Measurements from ENCODE around the gene SLC2A10.

DNA sequence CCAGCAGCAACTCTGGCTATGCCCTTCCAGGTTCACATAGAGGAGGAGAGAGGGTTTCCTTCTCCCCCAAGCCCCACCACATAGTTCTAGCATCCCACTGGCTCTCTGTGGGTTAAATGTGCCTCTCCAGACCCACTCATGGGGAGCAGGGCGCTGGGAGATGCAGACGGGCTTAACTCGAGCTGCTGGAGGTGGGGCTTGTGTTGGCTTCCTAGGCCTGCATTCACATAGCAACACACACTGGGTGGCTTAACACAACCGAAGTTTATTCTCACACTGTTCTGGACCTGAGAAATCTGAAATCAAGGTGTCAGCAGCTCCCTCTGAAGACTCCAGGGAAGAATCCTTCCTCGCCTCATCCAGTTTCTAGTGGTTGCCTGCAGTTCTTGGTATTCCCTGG lies 33.6 kb downstream of the SLC2A10 start:
- TF ChIP-seq, protein P1, sequence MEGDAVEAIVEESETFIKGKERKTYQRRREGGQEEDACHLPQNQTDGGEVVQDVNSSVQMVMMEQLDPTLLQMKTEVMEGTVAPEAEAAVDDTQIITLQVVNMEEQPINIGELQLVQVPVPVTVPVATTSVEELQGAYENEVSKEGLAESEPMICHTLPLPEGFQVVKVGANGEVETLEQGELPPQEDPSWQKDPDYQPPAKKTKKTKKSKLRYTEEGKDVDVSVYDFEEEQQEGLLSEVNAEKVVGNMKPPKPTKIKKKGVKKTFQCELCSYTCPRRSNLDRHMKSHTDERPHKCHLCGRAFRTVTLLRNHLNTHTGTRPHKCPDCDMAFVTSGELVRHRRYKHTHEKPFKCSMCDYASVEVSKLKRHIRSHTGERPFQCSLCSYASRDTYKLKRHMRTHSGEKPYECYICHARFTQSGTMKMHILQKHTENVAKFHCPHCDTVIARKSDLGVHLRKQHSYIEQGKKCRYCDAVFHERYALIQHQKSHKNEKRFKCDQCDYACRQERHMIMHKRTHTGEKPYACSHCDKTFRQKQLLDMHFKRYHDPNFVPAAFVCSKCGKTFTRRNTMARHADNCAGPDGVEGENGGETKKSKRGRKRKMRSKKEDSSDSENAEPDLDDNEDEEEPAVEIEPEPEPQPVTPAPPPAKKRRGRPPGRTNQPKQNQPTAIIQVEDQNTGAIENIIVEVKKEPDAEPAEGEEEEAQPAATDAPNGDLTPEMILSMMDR (conservative IDR thresholded peaks at IDR 0.05; ENCODE audit: low read length), result no peak
- no peak for TF ChIP-seq EZH2phosphoT487 (IDR thresholded peaks at IDR 0.05; ENCODE audit: borderline replicate concordance)

Data from Loucy (cell line).